Activated CD8-positive, alpha-beta T cell treated with anti-CD3 and anti-CD28 coated beads for 36 hours (primary cell): ENCODE results near the gene MBNL1. TPM values are rescaled to one million over a fixed set of nuclear protein-coding genes. Genes with fewer than 3 reads are reported as not detected.

ENCODE experiments used
- ATAC-seq: fragments of 200-7000 bp; cut with Tn5 transposase; one replicate; pipeline ENCODE4 v1.10.0; 2021; ENCODE audit warnings: mild to moderate bottlenecking, moderate library complexity
- CTCF ChIA-PET: fragments of 350-600 bp; sonication (Branson Sonifier 250); formaldehyde crosslinking; loops from one replicate; lab custom pipeline; 2021; ENCODE audit warnings: antibody characterized with exemption; lab: Charles Lee
- POLR2A ChIA-PET: fragments of 350-600 bp; sonication (Branson Sonifier 250); formaldehyde crosslinking; loops from one replicate; lab custom pipeline; 2021; ENCODE audit warnings: antibody characterized with exemption; lab: Charles Lee
- DNase-seq: peaks from one replicate; pipeline ENCODE4 v3.0.0-alpha.2; 2020
- H3K27ac Mint-ChIP-seq: one replicate; pipeline ENCODE4 v1.8.0; 2021; ENCODE audit warnings: mild to moderate bottlenecking, mixed read lengths
- H3K27me3 Mint-ChIP-seq: one replicate; pipeline ENCODE4 v1.8.0; 2021; ENCODE audit warnings: mixed read lengths
- H3K36me3 Mint-ChIP-seq: one replicate; pipeline ENCODE4 v1.8.0; 2021; ENCODE audit warnings: low read depth, mixed read lengths
- H3K4me1 Mint-ChIP-seq: one replicate; pipeline ENCODE4 v1.8.0; 2021; ENCODE audit warnings: low read depth, mixed read lengths
- H3K4me3 Mint-ChIP-seq: one replicate; pipeline ENCODE4 v1.8.0; 2021; ENCODE audit warnings: mild to moderate bottlenecking, moderate library complexity, mixed read lengths
- H3K9me3 Mint-ChIP-seq: one replicate; pipeline ENCODE4 v1.8.0; 2021; ENCODE audit warnings: mixed read lengths
- CTCF ChIP-seq: fragments of 200-600 bp; IDR thresholded peaks from one replicate; pipeline ENCODE4 v1.8.0; 2022; ENCODE audit warnings: antibody characterized with exemption, mild to moderate bottlenecking
- intact Hi-C: fragments of 100-400 bp; cut with micrococcal nuclease; formaldehyde crosslinking; loops from one replicate; pipeline ENCODE4 v1.10.0; 2022
- total RNA-seq, 2 experiments: library from RNA; stranded (reverse); gene quantifications; one replicate each; pipeline ENCODE4 v1.2.3, GENCODE V29; 2021

MBNL1 gene
- total RNA-seq, 2 experiments from 2014 or later, result 341 to 360 TPM

GRCh38 chr3:152443212-152444023 lies 174.7 kb downstream of the MBNL1 start:
- peaks cover 2% of the 10 kb centered on the region for H3K9me3 Mint-ChIP-seq
- CTCF ChIA-PET, result interaction anchor here (0.8 to 5.1 kb wide), 36 partner anchors 8 to 494 kb away, joined by 3 to 34 read pairs (median 4); partner anchors contain the start of gene MBNL1
- peaks cover 42% of the 10 kb centered on the region for H3K36me3 Mint-ChIP-seq
- POLR2A ChIA-PET, result interaction anchor here (1.1 kb wide), 1 partner anchor 145 kb away, joined by 3 read pairs; no protein-coding TSS in a partner anchor
- TF ChIP-seq CTCF, result no peak
- ATAC-seq (peak; percentile 37), DNase-seq (no peak)
- no peaks in the 10 kb centered on the region for H3K27me3 Mint-ChIP-seq
- H3K4me1 Mint-ChIP-seq, result peaks cover 74% of the 10 kb centered on the region
- peak overlapping the region; percentile 85 for H3K27ac Mint-ChIP-seq
- H3K4me3 Mint-ChIP-seq, result no peak overlapping the region
- intact Hi-C loops, result loop anchor here (5.0 to 10.0 kb wide), 2 partner anchors 149 to 261 kb away; no protein-coding TSS in a partner anchor

- Mint-ChIP-seq H3K9me3 (peaks cover 2% of the 10 kb centered on the region), H3K4me3 (no peak overlapping the region), H3K4me1 (peaks cover 69% of the 10 kb centered on the region), H3K27ac (peak overlapping the region; percentile 43), H3K27me3 (no peaks in the 10 kb centered on the region), H3K36me3 (peaks cover 37% of the 10 kb centered on the region)
- POLR2A ChIA-PET, result interaction anchor here (1.1 kb wide), 1 partner anchor 146 kb away, joined by 3 read pairs; no protein-coding TSS in a partner anchor
- intact Hi-C loops, result loop anchor here (5.0 to 10.0 kb wide), 2 partner anchors 149 to 262 kb away; no protein-coding TSS in a partner anchor
- no peak for DNase-seq
- CTCF ChIA-PET, result interaction anchor here (0.8 to 5.1 kb wide), 34 partner anchors 8 to 495 kb away, joined by 3 to 34 read pairs (median 4); partner anchors contain the start of gene MBNL1
- peak; percentile 41 for ATAC-seq
- TF ChIP-seq CTCF, result peak; percentile 70
Observed at GRCh38 chr3:152444029-152444641, 175.4 kb downstream of the MBNL1 start.

- H3K27me3 Mint-ChIP-seq, result no peaks in the 10 kb centered on the region
- intact Hi-C loops, result loop anchor here (10.0 kb wide), 1 partner anchor 150 kb away; no protein-coding TSS in a partner anchor
- peak overlapping the region; percentile 44 for H3K27ac Mint-ChIP-seq
- POLR2A ChIA-PET, result no interaction called here
- TF ChIP-seq CTCF, result no peak
- peaks cover 60% of the 10 kb centered on the region for H3K4me1 Mint-ChIP-seq
- no peaks in the 10 kb centered on the region for H3K9me3 Mint-ChIP-seq
- ATAC-seq (no peak), DNase-seq (no peak)
- H3K36me3 Mint-ChIP-seq, result peaks cover 30% of the 10 kb centered on the region
- no peak overlapping the region for H3K4me3 Mint-ChIP-seq
- CTCF ChIA-PET, result interaction anchor here (1.1 to 5.1 kb wide), 3 partner anchors 71 to 261 kb away, joined by 3 to 34 read pairs (median 15); no protein-coding TSS in a partner anchor
Observed at GRCh38 chr3:152445212-152445611, 176.5 kb downstream of the MBNL1 start.

- H3K4me1 Mint-ChIP-seq, result peaks cover 63% of the 10 kb centered on the region
- no peaks in the 10 kb centered on the region for H3K27me3 Mint-ChIP-seq
- no peak for TF ChIP-seq CTCF
- no peaks in the 10 kb centered on the region for H3K9me3 Mint-ChIP-seq
- CTCF ChIA-PET, result interaction anchor here (1.1 to 5.1 kb wide), 3 partner anchors 129 to 263 kb away, joined by 3 to 34 read pairs (median 3); no protein-coding TSS in a partner anchor
- ATAC-seq (no peak), DNase-seq (no peak)
- POLR2A ChIA-PET, result no interaction called here
- H3K36me3 Mint-ChIP-seq, result peaks cover 33% of the 10 kb centered on the region
- H3K27ac Mint-ChIP-seq, result peak overlapping the region; percentile 84
- intact Hi-C loops, result loop anchor here (10.0 kb wide), 1 partner anchor 152 kb away; no protein-coding TSS in a partner anchor
- H3K4me3 Mint-ChIP-seq, result no peak overlapping the region
Observed at GRCh38 chr3:152446495-152446894, 177.8 kb downstream of the MBNL1 start.
